ENCODE data around the gene PDE4B.

- no peak for TF ChIP-seq POLR2AphosphoS5 (IDR thresholded peaks at IDR 0.05; ENCODE audit: insufficient read depth in 1 of 2, low read depth in 1 of 2)
- no peak for TF ChIP-seq CTCF (IDR thresholded peaks at IDR 0.05)
- TF ChIP-seq POLR2A (IDR thresholded peaks at IDR 0.05) = no peak
Observed at GRCh38 chr1:66317248-66317515, 524.5 kb downstream of the PDE4B start.

Measured in vagina (tissue), 2 donors.